ENCODE results near the gene NIPSNAP2. TPM values are rescaled to one million over a fixed set of nuclear protein-coding genes. Genes with fewer than 3 reads are reported as not detected.
"Not testable (repeated sequence)": the region's sequence is repeated elsewhere in the genome, so short reads cannot be mapped to it uniquely, and the experiment has no call there.

NIPSNAP2 gene
- total RNA-seq, 1 experiment from 2014 or later, result 91.8 TPM

DNA sequence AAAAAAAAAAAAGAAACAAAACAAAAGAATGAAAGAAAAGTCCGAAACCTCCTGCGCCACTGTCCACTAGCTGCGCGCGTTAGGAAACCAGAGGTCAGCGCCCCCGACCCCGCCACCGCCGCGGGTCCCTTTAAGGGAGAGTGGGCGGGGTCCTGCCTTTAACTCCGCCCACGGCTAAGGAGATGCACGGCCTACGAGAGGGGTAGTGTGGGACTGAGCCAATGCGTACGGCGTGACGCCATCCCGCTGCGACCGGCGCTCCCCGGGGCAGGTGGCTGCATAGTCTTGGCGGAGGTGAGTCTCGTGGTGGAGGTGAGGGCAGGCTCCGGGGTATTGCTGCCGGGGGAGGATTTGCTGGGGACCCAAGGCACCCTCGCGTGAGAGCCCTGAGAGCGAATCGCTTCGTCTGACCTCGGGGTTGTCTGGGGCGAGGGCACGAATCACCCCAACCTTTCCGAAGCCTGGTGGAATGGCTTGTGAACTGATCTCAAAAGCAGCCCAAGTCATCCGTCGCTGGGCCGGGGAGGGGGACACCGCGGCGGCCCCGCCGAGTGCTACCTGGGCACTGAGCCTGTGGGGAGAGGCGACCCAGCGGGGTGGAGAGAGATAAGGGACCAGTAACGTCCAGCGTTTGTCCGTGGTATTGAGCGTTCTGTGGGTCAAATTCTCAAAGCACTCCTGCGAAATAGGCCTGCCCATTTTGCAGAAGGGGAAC, 12.6 kb upstream of the NIPSNAP2 start, which contains the start of gene MRPS17:
Gene MRPS17, plus strand, starts transcription at position 241 of the 715 bp plus-strand sequence. CDS start 1,319 bp downstream, outside the sequence.
- intact Hi-C loops (cut with micrococcal nuclease; ENCODE audit: unreplicated experiment), result no loop called here
- Histone ChIP-seq H3K4me3 (ENCODE audit: low read depth, low read length, poor library complexity, severe bottlenecking) (peak within 1 kb of the TSS; percentile 53), H3K36me3 (ENCODE audit: insufficient read depth, low read length, poor library complexity, severe bottlenecking) (peaks cover 25% of the 10 kb centered on the region), H3K27me3 (replicated peaks; ENCODE audit: insufficient read depth, low read depth, low read length, poor library complexity) (no peaks in the 10 kb centered on the region), H3K4me1 (ENCODE audit: insufficient read depth, low read length, poor library complexity, severe bottlenecking) (no peaks in the 10 kb centered on the region), H3K27ac (ENCODE audit: low read depth, low read length, poor library complexity, severe bottlenecking) (peak within 1 kb of the TSS; percentile 58), H3K9me3 (ENCODE audit: low read depth, low read length, poor library complexity, severe bottlenecking) (no peaks in the 10 kb centered on the region)
- peak; percentile 90 for DNase-seq (ENCODE audit: low spot score)
- CTCF ChIA-PET, result no interaction called here
- POLR2A ChIA-PET (ENCODE audit: low non-redundant PET), result no interaction called here
- TF ChIP-seq CTCF (conservative IDR thresholded peaks at IDR 0.05; ENCODE audit: low read depth, low read length) (no peak), EZH2 (IDR thresholded peaks at IDR 0.05; ENCODE audit: borderline replicate concordance, low read depth, low read length, poor library complexity, severe bottlenecking) (no peak)
- BruUV-seq (replicated peaks), result no TSS peak

- Histone ChIP-seq H3K27ac (ENCODE audit: low read depth, low read length, poor library complexity, severe bottlenecking) (peak overlapping the region; percentile 58), H3K36me3 (ENCODE audit: insufficient read depth, low read length, poor library complexity, severe bottlenecking) (peaks cover 25% of the 10 kb centered on the region), H3K4me3 (ENCODE audit: low read depth, low read length, poor library complexity, severe bottlenecking) (peak overlapping the region; percentile 53)
- H3K27me3 ChIP-seq (replicated peaks; ENCODE audit: insufficient read depth, low read depth, low read length, poor library complexity); H3K4me1 ChIP-seq (ENCODE audit: insufficient read depth, low read length, poor library complexity, severe bottlenecking); POLR2A ChIA-PET (ENCODE audit: low non-redundant PET); H3K9me3 ChIP-seq (ENCODE audit: low read depth, low read length, poor library complexity, severe bottlenecking); BruUV-seq (replicated peaks); intact Hi-C loops (cut with micrococcal nuclease; ENCODE audit: unreplicated experiment); CTCF ChIA-PET; DNase-seq (ENCODE audit: low spot score): not testable (repeated sequence)
These were observed 12.1 kb upstream of the NIPSNAP2 start for GRCh38 chr7:55952352-55952671.

DNA sequence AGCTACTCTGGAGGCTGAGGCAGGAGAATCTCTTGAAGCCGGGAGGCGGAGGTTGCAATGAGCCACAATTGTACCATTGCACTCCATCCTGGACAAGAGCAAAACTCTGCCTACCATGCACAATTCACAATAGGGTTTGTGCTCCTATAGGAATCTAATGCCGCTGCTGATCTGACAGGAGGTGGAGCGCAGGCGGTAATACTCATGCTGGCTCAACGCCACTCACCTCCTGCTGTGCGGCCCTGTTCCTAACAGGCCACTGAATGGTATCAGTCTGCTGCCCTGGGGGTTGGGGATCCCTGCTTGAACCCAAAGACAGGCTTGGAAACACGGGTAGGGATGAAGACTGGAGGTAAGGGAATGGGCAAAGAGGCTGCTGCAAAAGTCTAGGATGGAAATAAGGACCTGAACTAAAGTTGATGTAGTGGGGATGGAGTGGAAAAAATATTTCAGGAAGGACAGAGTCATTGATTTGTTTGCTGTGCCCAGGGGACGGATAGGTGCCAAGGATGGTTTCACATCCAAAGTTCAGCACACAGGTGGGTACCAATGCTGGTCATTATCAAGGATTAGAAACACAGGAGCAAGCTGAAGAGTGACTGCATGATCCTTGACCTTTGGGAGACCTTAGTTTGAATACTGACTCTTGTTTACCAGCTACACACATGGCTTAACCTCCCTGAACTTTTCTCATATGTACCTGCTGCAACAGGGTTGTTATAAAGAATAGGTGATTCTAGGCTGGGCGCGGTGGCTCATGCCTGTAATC, 10.5 kb upstream of the NIPSNAP2 start:
- CTCF ChIA-PET, result no interaction called here
- intact Hi-C loops (cut with micrococcal nuclease; ENCODE audit: unreplicated experiment), result no loop called here
- no TSS peak for BruUV-seq (replicated peaks)

More for the DNA sequence above, 10.5 kb upstream of the NIPSNAP2 start:
- Histone ChIP-seq H3K27me3 (replicated peaks; ENCODE audit: insufficient read depth, low read depth, low read length, poor library complexity) (no peaks in the 10 kb centered on the region), H3K36me3 (ENCODE audit: insufficient read depth, low read length, poor library complexity, severe bottlenecking) (peaks cover 25% of the 10 kb centered on the region), H3K4me1 (ENCODE audit: insufficient read depth, low read length, poor library complexity, severe bottlenecking) (no peaks in the 10 kb centered on the region), H3K4me3 (ENCODE audit: low read depth, low read length, poor library complexity, severe bottlenecking) (no peak overlapping the region), H3K27ac (ENCODE audit: low read depth, low read length, poor library complexity, severe bottlenecking) (no peak overlapping the region), H3K9me3 (ENCODE audit: low read depth, low read length, poor library complexity, severe bottlenecking) (no peaks in the 10 kb centered on the region)
- POLR2A ChIA-PET (ENCODE audit: low non-redundant PET), result no interaction called here
- TF ChIP-seq CTCF (conservative IDR thresholded peaks at IDR 0.05; ENCODE audit: low read depth, low read length) (no peak), EZH2 (IDR thresholded peaks at IDR 0.05; ENCODE audit: borderline replicate concordance, low read depth, low read length, poor library complexity, severe bottlenecking) (no peak)
- DNase-seq (ENCODE audit: low spot score), result no peak

Measured in A673 (cell line).